GM12864 (cell line): Measurements from ENCODE around the gene MRPS11.
A peak's percentile ranks its signal among the peaks of the same experiment; 100 is the strongest.
"Not testable (repeated sequence)": the region's sequence is repeated elsewhere in the genome, so short reads cannot be mapped to it uniquely, and the experiment has no call there.

Experiments
- DNase-seq: peaks from one replicate; pipeline ENCODE4 v3.0.0-alpha.2; 2011; ENCODE audit warnings: low read depth
- H3K4me3 ChIP-seq: 2 replicates; pipeline ENCODE4 v1.5.1; 2011; ENCODE audit warnings: mild to moderate bottlenecking, low read depth, low read length, control low read depth
- CTCF ChIP-seq: IDR thresholded peaks from 2 replicates; pipeline ENCODE4 v1.5.1; 2011; ENCODE audit warnings: low read depth, mild to moderate bottlenecking, moderate library complexity, low read length, control low read depth, inconsistent platforms; ENCODE audit errors: missing control alignments

Gene MRPS11

GRCh38 chr15:88454867-88455810 is 12.4 kb upstream of the MRPS11 start:
- DNase-seq = no peak
- TF ChIP-seq CTCF = peak; percentile 85
- H3K4me3 ChIP-seq = no peak overlapping the region

- no peak for DNase-seq
- H3K4me3 ChIP-seq = no peak overlapping the region
- TF ChIP-seq CTCF = no peak
These were observed 10.8 kb upstream of the MRPS11 start for GRCh38 chr15:88456733-88457132.

- no peak overlapping the region for H3K4me3 ChIP-seq
- no peak for DNase-seq
- TF ChIP-seq CTCF = no peak
These were observed 3.5 kb upstream of the MRPS11 start for GRCh38 chr15:88463870-88464532.

- TF ChIP-seq CTCF = no peak
- no peak for DNase-seq
- no peak overlapping the region for H3K4me3 ChIP-seq
These were observed 1.8 kb upstream of the MRPS11 start for GRCh38 chr15:88465633-88466224.

- TF ChIP-seq CTCF = peak; percentile 42
- peak overlapping the region; percentile 91 for H3K4me3 ChIP-seq
- no peak for DNase-seq
These were observed 524 bp downstream of the MRPS11 start for GRCh38 chr15:88467935-88468528.

- not testable (repeated sequence) for DNase-seq
- H3K4me3 ChIP-seq = peak overlapping the region; percentile 91; the same call in 1 of the 2 replicates
These were observed 1.2 kb downstream of the MRPS11 start for GRCh38 chr15:88468721-88469120.

- no peak for DNase-seq
- no peak for TF ChIP-seq CTCF
These were observed 1.8 kb downstream of the MRPS11 start for GRCh38 chr15:88469321-88469720.

More at GRCh38 chr15:88469321-88469720, 1.8 kb downstream of the MRPS11 start:
- no peak overlapping the region for H3K4me3 ChIP-seq
